HEK293T (cell line): ENCODE data around the gene LARGE2.
A peak's percentile ranks its signal among the peaks of the same experiment; 100 is the strongest.
"Not testable (repeated sequence)": the region's sequence is repeated elsewhere in the genome, so short reads cannot be mapped to it uniquely, and the experiment has no call there.

Source experiments
- CTCF ChIA-PET: fragments of 350-600 bp; formaldehyde crosslinking; extraction: SDS; loops from one replicate; lab custom pipeline; 2021; ENCODE audit warnings: antibody characterized with exemption, inconsistent platforms; lab: Yijun Ruan, JAX
- POLR2A ChIA-PET: fragments of 350-600 bp; formaldehyde crosslinking; extraction: SDS; loops from one replicate; lab custom pipeline; 2020; ENCODE audit warnings: antibody characterized with exemption, inconsistent platforms; lab: Yijun Ruan, JAX
- DNase-seq: peaks from one replicate; pipeline ENCODE4 v3.0.0; 2012; ENCODE audit warnings: mixed read lengths; ENCODE audit errors: extremely low spot score
- ARNT ChIP-seq: fragments of 450-650 bp; IDR thresholded peaks from 2 replicates; pipeline ENCODE4 v1.6.1; 2017; ENCODE audit warnings: mild to moderate bottlenecking
- BHLHE40 ChIP-seq: fragments of 450-650 bp; IDR thresholded peaks from 2 replicates; pipeline ENCODE4 v1.6.1; 2016; ENCODE audit warnings: mild to moderate bottlenecking, moderate library complexity, borderline replicate concordance
- CTBP1 ChIP-seq: fragments of 450-650 bp; IDR thresholded peaks from 2 replicates; pipeline ENCODE4 v1.6.1; 2016; ENCODE audit warnings: borderline replicate concordance
- ELF4 ChIP-seq: fragments of 450-650 bp; IDR thresholded peaks from 2 replicates; pipeline ENCODE4 v1.6.1; 2017; ENCODE audit warnings: antibody characterized with exemption
- FOXA1 ChIP-seq: fragments of 450-650 bp; IDR thresholded peaks from 2 replicates; pipeline ENCODE4 v1.6.1; 2016; ENCODE audit warnings: mild to moderate bottlenecking
- FOXM1 ChIP-seq: fragments of 450-650 bp; IDR thresholded peaks from 2 replicates; pipeline ENCODE4 v1.6.1; 2017; ENCODE audit warnings: mild to moderate bottlenecking, borderline replicate concordance
- HDGF ChIP-seq: fragments of 450-650 bp; IDR thresholded peaks from 2 replicates; pipeline ENCODE4 v1.6.1; 2017; ENCODE audit warnings: antibody characterized with exemption, borderline replicate concordance
- L3MBTL2 ChIP-seq: fragments of 450-650 bp; conservative IDR thresholded peaks from 2 replicates; pipeline ENCODE4 v1.6.1; 2016; ENCODE audit warnings: mild to moderate bottlenecking
- LEF1 ChIP-seq: fragments of 450-650 bp; IDR thresholded peaks from 2 replicates; pipeline ENCODE4 v1.6.1; 2017; ENCODE audit warnings: mild to moderate bottlenecking, borderline replicate concordance
- NFRKB ChIP-seq: fragments of 450-650 bp; IDR thresholded peaks from 2 replicates; pipeline ENCODE4 v1.6.1; 2016; ENCODE audit warnings: mild to moderate bottlenecking, moderate library complexity
- SP1 ChIP-seq: fragments of 450-650 bp; IDR thresholded peaks from 2 replicates; pipeline ENCODE4 v1.6.1; 2017
- SUZ12 ChIP-seq: fragments of 450-650 bp; IDR thresholded peaks from 2 replicates; pipeline ENCODE4 v1.6.1; 2016; ENCODE audit warnings: mild to moderate bottlenecking
- TARDBP ChIP-seq: fragments of 450-650 bp; IDR thresholded peaks from 2 replicates; pipeline ENCODE4 v1.6.1; 2016
- ZNF384 ChIP-seq: fragments of 450-650 bp; IDR thresholded peaks from 2 replicates; pipeline ENCODE4 v1.6.1; 2016
- TF ChIP-seq, protein P1 (sequence below): fragments of 450-650 bp; IDR thresholded peaks from 2 replicates; pipeline ENCODE4 v1.6.1; 2016

The LARGE2 gene

DNA sequence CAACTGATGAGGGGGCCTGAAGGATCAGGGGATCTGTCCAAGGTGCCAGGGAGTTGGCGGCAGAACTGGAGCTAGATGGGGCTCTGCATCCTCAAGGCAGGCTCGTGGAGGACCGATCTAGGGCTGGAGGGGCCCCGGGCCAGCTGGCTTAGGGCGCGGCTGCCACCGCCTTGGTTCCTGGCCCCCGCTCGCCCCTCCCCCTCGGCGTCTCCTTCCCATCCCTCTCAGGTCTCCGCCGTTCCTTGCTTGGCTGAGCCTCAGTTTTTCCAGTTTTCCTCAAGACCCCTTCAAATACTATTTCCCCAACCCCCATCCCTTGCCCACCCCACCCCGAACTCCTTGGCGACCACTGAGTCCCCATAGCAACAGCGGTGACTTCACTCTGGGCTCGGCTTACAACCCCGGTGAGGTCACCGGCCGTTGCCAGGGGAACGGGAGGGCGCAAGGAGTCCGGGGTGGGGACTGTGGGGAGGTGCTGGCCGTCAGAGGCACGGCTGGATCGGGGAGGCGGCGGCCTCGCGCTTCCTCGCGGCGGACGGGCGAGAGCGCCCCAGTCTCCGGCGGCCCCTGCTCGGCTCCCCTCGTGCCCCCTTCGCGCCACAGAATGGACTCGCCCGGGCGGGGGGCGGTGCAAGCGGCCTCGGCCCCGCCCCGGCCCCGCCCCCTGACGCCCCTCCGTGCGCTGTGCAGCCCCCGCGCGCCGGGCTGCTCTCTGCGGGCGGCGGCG lies 22.8 kb upstream of the LARGE2 start:
- ChIA-PET CTCF (interaction anchor here (0.8 kb wide), 1 partner anchor 27 kb away, joined by 3 read pairs; no protein-coding TSS in a partner anchor), POLR2A (interaction anchor here (0.8 to 1.3 kb wide), 3 partner anchors 13 to 15 kb away, joined by 3 to 4 read pairs (median 3); no protein-coding TSS in a partner anchor)
- DNase-seq, result peak; percentile 90
- no peak for TF ChIP-seq ZNF384
- peak; percentile 69; the same call in 1 of the 2 replicates for TF ChIP-seq BHLHE40

- DNase-seq, result not testable (repeated sequence)
- ChIA-PET POLR2A (interaction anchor here (1.3 to 1.6 kb wide), 2 partner anchors 15 to 17 kb away, joined by 3 read pairs; partner anchors contain the start of gene PEX16), CTCF (interaction anchor here (0.9 kb wide), 1 partner anchor 27 kb away, joined by 5 read pairs; no protein-coding TSS in a partner anchor)
These were observed 22.2 kb upstream of the LARGE2 start for GRCh38 chr11:45900175-45900800.

DNA sequence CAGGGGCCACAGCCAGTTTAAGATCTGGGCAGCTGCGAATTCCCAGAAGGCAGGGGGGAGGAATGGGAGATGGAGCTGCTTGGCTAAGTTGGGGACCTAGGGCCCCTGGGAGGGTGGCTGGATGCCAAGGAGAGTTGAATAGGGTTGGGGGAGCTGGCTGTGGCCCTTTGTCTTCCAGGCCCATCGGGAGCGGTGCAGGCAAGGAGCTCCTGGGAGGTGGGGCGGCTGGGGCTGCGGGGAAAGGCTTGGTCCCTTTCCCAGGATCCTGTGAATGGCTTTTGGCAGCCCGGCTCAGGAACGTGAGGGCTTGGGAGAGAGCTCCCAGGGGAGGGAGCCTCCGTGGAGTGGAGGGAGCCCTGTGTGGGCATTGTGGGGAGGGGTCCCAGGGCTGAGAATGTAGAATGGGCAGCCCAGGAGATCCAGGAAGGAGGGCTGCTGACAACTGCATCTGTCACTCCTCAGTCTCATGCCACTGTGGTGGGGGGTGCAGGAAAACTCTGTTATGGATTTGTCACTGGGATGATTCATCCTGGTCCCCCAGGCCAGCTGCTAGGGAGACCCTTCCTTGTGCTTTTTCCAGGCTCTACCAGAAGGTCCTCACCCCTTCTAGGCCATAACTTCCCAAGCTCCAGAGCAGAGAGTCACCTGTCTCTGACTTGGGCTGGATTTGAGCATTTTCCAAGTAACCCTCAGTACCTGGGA lies 21.4 kb upstream of the LARGE2 start:
- POLR2A ChIA-PET, result interaction anchor here (0.7 to 1.6 kb wide), 3 partner anchors 14 to 489 kb away, joined by 3 read pairs; partner anchors contain the start of gene PEX16
- DNase-seq, result no peak
- CTCF ChIA-PET, result interaction anchor here (0.9 kb wide), 2 partner anchors 28 to 482 kb away, joined by 3 to 5 read pairs; no protein-coding TSS in a partner anchor
- TF ChIP-seq BHLHE40 (no peak), NFRKB (no peak), ZNF384 (no peak), HDGF (no peak), LEF1 (no peak), CTBP1 (no peak), FOXM1 (no peak)
- TF ChIP-seq, protein P1, sequence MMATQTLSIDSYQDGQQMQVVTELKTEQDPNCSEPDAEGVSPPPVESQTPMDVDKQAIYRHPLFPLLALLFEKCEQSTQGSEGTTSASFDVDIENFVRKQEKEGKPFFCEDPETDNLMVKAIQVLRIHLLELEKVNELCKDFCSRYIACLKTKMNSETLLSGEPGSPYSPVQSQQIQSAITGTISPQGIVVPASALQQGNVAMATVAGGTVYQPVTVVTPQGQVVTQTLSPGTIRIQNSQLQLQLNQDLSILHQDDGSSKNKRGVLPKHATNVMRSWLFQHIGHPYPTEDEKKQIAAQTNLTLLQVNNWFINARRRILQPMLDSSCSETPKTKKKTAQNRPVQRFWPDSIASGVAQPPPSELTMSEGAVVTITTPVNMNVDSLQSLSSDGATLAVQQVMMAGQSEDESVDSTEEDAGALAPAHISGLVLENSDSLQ, result no peak

- no peak for TF ChIP-seq TARDBP
- no peak for TF ChIP-seq CTBP1
- no peak for TF ChIP-seq HDGF
- no peak for TF ChIP-seq FOXM1
- TF ChIP-seq ELF4, result no peak
- no peak for TF ChIP-seq L3MBTL2
- no peak for TF ChIP-seq BHLHE40
- TF ChIP-seq, protein P1, result no peak
- TF ChIP-seq ARNT, result no peak
- no peak for TF ChIP-seq SUZ12
- TF ChIP-seq FOXA1, result no peak
- CTCF ChIA-PET, result interaction anchor here (0.9 kb wide), 1 partner anchor 482 kb away, joined by 3 read pairs; no protein-coding TSS in a partner anchor
- no peak for DNase-seq
- POLR2A ChIA-PET, result interaction anchor here (1.6 kb wide), 1 partner anchor 16 kb away, joined by 3 read pairs; the partner anchor contains the start of gene PEX16
These were observed 20.8 kb upstream of the LARGE2 start for GRCh38 chr11:45901626-45902025.

DNA sequence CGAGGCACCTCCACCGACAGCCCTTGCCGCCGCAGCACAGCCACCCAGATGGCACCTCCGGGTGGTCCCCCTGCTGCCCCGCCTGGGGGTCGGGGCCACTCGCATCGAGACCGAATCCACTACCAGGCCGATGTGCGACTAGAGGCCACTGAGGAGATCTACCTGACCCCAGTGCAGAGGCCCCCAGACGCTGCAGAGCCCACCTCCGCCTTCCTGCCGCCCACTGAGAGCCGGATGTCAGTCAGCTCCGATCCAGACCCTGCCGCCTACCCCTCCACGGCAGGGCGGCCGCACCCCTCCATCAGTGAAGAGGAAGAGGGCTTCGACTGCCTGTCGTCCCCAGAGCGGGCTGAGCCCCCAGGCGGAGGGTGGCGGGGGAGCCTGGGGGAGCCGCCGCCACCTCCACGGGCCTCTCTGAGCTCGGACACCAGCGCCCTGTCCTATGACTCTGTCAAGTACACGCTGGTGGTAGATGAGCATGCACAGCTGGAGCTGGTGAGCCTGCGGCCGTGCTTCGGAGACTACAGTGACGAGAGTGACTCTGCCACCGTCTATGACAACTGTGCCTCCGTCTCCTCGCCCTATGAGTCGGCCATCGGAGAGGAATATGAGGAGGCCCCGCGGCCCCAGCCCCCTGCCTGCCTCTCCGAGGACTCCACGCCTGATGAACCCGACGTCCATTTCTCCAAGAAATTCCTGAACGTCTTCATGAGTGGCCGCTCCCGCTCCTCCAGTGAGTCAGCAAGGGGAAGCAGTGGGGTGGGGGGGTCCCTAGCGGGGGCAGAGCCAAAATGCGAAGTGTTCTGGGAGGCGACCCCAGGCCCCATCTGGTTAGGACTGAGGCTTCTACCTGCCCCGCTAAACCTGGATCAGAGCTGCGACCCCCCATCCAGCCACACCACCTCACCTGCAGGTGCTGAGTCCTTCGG lies 19.7 kb upstream of the LARGE2 start:
- TF ChIP-seq ARNT (no peak), L3MBTL2 (no peak), ZNF384 (no peak), CTBP1 (no peak), NFRKB (no peak), ELF4 (no peak), FOXM1 (no peak), SP1 (no peak)
- DNase-seq, result no peak
- POLR2A ChIA-PET, result no interaction called here
- CTCF ChIA-PET, result no interaction called here

DNA sequence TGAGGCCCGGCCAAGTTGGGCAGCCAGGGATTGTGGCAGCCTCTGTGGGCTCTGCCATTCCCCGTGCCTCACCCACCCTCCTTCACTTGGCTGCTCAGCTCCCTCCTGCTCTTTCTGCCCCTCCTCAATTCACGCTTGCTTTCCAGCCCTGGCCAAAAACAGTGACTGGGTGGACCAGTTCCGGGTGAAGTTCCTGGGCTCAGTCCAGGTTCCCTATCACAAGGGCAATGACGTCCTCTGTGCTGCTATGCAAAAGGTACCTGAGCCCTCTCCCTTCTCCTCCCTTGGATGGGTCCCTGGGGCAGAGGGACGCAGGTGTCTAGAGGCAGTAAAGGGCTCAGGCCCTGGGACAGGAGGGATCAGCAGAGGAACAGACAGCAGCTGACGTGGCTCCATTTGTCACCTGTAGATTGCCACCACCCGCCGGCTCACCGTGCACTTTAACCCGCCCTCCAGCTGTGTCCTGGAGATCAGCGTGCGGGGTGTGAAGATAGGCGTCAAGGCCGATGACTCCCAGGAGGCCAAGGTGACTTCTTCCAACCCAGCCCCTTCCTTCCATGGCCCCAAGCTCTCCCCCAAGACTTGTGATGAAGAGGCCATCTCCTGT lies 18.0 kb upstream of the LARGE2 start:
- ChIA-PET CTCF (no interaction called here), POLR2A (no interaction called here)
- TF ChIP-seq SUZ12, result no peak
- no peak for TF ChIP-seq CTBP1
- TF ChIP-seq NFRKB, result no peak
- DNase-seq, result no peak
